ENCODE measurements around the gene TTYH3. TPM values are rescaled to one million over a fixed set of nuclear protein-coding genes. Genes with fewer than 3 reads are reported as not detected.

TTYH3 gene
- total and polyA plus RNA-seq, 2 of the 13 experiments (the other 11 are each of a cell fraction or from before 2014, with no cell fraction given): 26.3 to 50.0 TPM

- TF ChIP-seq HOXA3 (CRISPR knock-in tag; IDR thresholded peaks at IDR 0.05): peak; percentile 93
- peak; percentile 59; the same call in 1 of the 2 replicates for TF ChIP-seq AHDC1 (CRISPR knock-in tag; IDR thresholded peaks at IDR 0.05; ENCODE audit: borderline replicate concordance)
- 0 out of 2 replicates have a peak, but pooled peaks have one; percentile 23 for TF ChIP-seq ZNF598 (CRISPR knock-in tag; IDR thresholded peaks at IDR 0.05; ENCODE audit: borderline replicate concordance)
- peak; percentile 88 for TF ChIP-seq TOPORS (CRISPR knock-in tag; IDR thresholded peaks at IDR 0.05)
- TF ChIP-seq TIGD3 (CRISPR knock-in tag; IDR thresholded peaks at IDR 0.05; ENCODE audit: borderline replicate concordance): peak; percentile 66; the same call in 1 of the 2 replicates
- no peak; the same call in 1 of the 2 replicates for TF ChIP-seq ZSCAN25 (CRISPR knock-in tag; IDR thresholded peaks at IDR 0.05)
- 0 out of 2 replicates have a peak, but pooled peaks have one; percentile 26 for TF ChIP-seq ZNF546 (CRISPR knock-in tag; conservative IDR thresholded peaks at IDR 0.05)
- TF ChIP-seq GFI1 (CRISPR knock-in tag; IDR thresholded peaks at IDR 0.05; ENCODE audit: borderline replicate concordance): peak; percentile 61; the same call in 1 of the 2 replicates
- no peak for TF ChIP-seq ATF5 (CRISPR knock-in tag; IDR thresholded peaks at IDR 0.05; ENCODE audit: low read depth)
- peak; percentile 82 for TF ChIP-seq ZNF574 (CRISPR knock-in tag; IDR thresholded peaks at IDR 0.05)
- peak; percentile 96 for TF ChIP-seq MTA1 (CRISPR knock-in tag; IDR thresholded peaks at IDR 0.05; ENCODE audit: borderline replicate concordance)
- TF ChIP-seq HMGXB3 (CRISPR knock-in tag; IDR thresholded peaks at IDR 0.05; ENCODE audit: borderline replicate concordance): peak; percentile 27; the same call in 1 of the 2 replicates
Measured at GRCh38 chr7:2638224-2638991, 6.6 kb downstream of the TTYH3 start (continued).

Data from HepG2 (cell line).